ENCODE results near the gene NEURL4.

- no peak for TF ChIP-seq POLR2A (IDR thresholded peaks at IDR 0.05)
- TF ChIP-seq CTCF (IDR thresholded peaks at IDR 0.05): no peak
- no peak for TF ChIP-seq EP300 (IDR thresholded peaks at IDR 0.05; ENCODE audit: low read depth)
- no peak for TF ChIP-seq POLR2AphosphoS5 (IDR thresholded peaks at IDR 0.05)
Observed at GRCh38 chr17:7284911-7285310, 44.2 kb downstream of the NEURL4 start.
